Colonic mucosa (tissue), 4 donors: Measurements from ENCODE around the gene PRPF8. TPM values are rescaled to one million over a fixed set of nuclear protein-coding genes. Genes with fewer than 3 reads are reported as not detected.

ENCODE experiments used
- DNase-seq: peaks from one replicate; pipeline ENCODE4 v3.0.0-alpha.2; 2020
- H3K27ac ChIP-seq: fragments of 200-600 bp; one replicate; pipeline ENCODE4 v1.8.0; 2021
- H3K27me3 ChIP-seq: fragments of 200-600 bp; one replicate; pipeline ENCODE4 v1.8.0; 2021
- H3K36me3 ChIP-seq: fragments of 200-600 bp; one replicate; pipeline ENCODE4 v1.8.0; 2021
- H3K4me1 ChIP-seq: fragments of 200-600 bp; one replicate; pipeline ENCODE4 v1.8.0; 2021; ENCODE audit warnings: mild to moderate bottlenecking
- H3K4me3 ChIP-seq: fragments of 200-600 bp; one replicate; pipeline ENCODE4 v1.8.0; 2021
- H3K9ac ChIP-seq, 2 donors: one replicate each; pipeline ENCODE4 v1.7.0; 2013; ENCODE audit warnings: control low read depth in 2 of 2, low read depth in 2 of 2, low read length in 2 of 2
- H3K9me3 ChIP-seq: fragments of 200-600 bp; one replicate; pipeline ENCODE4 v1.8.0; 2021
- intact Hi-C: fragments of 100-400 bp; cut with DNase I; formaldehyde crosslinking; loops from one replicate; pipeline ENCODE4 v1.14.1; 2022
- total RNA-seq, 2 donors: library from RNA; stranded (reverse); fragmentation: NEBNext Ultra II Directional in 1 of 2; extraction: Animal tissue kit (Norgen Biotek cat#: 25700) in 1 of 2; gene quantifications; one replicate each; pipeline ENCODE4 v1.2.1, GENCODE V29; 2021
- TF ChIP-seq, protein P1 (sequence below): fragments of 200-600 bp; IDR thresholded peaks from one replicate; pipeline ENCODE4 v1.8.0; 2022; ENCODE audit warnings: antibody characterized with exemption, mild to moderate bottlenecking
- donor health status: healthy.
- donor health status: DM: no; HTN: no; CAD: no.
- donor health status: DM: no; HTN: no; CAD: no.

PRPF8 gene
- total RNA-seq, 2 donors from 2014 or later = 172 to 292 TPM

- Histone ChIP-seq H3K4me1 (peaks cover 7% of the 10 kb centered on the region), H3K36me3 (no peaks in the 10 kb centered on the region), H3K27me3 (no peaks in the 10 kb centered on the region), H3K9me3 (no peaks in the 10 kb centered on the region), H3K27ac (no peak overlapping the region), H3K4me3 (no peak overlapping the region), H3K9ac (no peak overlapping the region)
- intact Hi-C loops = no loop called here
- no peak for DNase-seq
- TF ChIP-seq, protein P1, sequence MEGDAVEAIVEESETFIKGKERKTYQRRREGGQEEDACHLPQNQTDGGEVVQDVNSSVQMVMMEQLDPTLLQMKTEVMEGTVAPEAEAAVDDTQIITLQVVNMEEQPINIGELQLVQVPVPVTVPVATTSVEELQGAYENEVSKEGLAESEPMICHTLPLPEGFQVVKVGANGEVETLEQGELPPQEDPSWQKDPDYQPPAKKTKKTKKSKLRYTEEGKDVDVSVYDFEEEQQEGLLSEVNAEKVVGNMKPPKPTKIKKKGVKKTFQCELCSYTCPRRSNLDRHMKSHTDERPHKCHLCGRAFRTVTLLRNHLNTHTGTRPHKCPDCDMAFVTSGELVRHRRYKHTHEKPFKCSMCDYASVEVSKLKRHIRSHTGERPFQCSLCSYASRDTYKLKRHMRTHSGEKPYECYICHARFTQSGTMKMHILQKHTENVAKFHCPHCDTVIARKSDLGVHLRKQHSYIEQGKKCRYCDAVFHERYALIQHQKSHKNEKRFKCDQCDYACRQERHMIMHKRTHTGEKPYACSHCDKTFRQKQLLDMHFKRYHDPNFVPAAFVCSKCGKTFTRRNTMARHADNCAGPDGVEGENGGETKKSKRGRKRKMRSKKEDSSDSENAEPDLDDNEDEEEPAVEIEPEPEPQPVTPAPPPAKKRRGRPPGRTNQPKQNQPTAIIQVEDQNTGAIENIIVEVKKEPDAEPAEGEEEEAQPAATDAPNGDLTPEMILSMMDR = no peak
These were observed 68.6 kb downstream of the PRPF8 start for GRCh38 chr17:1616101-1616500.

- H3K36me3 ChIP-seq = no peaks in the 10 kb centered on the region
These were observed 72.3 kb downstream of the PRPF8 start for GRCh38 chr17:1612400-1612799.

GRCh38 chr17:1611715-1612114 lies 73.0 kb downstream of the PRPF8 start:
- H3K4me1 ChIP-seq = no peaks in the 10 kb centered on the region
- H3K27ac ChIP-seq = no peak overlapping the region
- H3K36me3 ChIP-seq = no peaks in the 10 kb centered on the region
- no peak for DNase-seq
- intact Hi-C loops = no loop called here
- no peaks in the 10 kb centered on the region for H3K27me3 ChIP-seq
- H3K4me3 ChIP-seq = no peak overlapping the region
- H3K9ac ChIP-seq = no peak overlapping the region
- no peaks in the 10 kb centered on the region for H3K9me3 ChIP-seq
- TF ChIP-seq, protein P1 = no peak

More at GRCh38 chr17:1612400-1612799, 72.3 kb downstream of the PRPF8 start:
- no peak for DNase-seq
- H3K9ac ChIP-seq = no peak overlapping the region
- no peaks in the 10 kb centered on the region for H3K9me3 ChIP-seq
- intact Hi-C loops = no loop called here
- H3K4me3 ChIP-seq = no peak overlapping the region
- TF ChIP-seq, protein P1 = no peak
- H3K4me1 ChIP-seq = no peaks in the 10 kb centered on the region
- H3K27ac ChIP-seq = no peak overlapping the region
- no peaks in the 10 kb centered on the region for H3K27me3 ChIP-seq

DNA sequence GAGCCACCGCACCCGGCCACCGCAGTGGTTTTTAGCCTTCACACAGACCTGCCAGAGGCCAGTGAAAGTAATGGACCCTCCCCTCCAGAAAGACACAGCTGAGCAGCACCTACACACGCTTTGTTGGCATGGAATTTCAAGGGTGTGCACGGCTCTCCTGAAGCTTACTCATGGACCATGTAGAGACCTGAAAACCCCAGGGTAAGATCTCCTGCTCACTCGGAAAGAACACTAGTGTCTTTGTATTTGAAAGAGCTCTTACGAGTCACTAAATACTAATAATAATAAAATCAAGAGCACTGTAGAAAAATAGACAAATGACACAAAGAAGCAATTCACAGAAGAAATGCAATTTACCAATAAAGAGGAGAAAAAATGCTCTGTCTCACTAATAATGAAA lies 76.0 kb downstream of the PRPF8 start:
- Histone ChIP-seq H3K9me3 (no peaks in the 10 kb centered on the region), H3K27me3 (no peaks in the 10 kb centered on the region), H3K4me3 (no peak overlapping the region), H3K36me3 (no peaks in the 10 kb centered on the region), H3K27ac (no peak overlapping the region), H3K4me1 (no peaks in the 10 kb centered on the region), H3K9ac (no peak overlapping the region)
- TF ChIP-seq, protein P1 = no peak
- intact Hi-C loops = no loop called here
- DNase-seq = no peak

- Histone ChIP-seq H3K9me3 (no peaks in the 10 kb centered on the region), H3K36me3 (no peaks in the 10 kb centered on the region), H3K27me3 (no peaks in the 10 kb centered on the region), H3K4me1 (no peaks in the 10 kb centered on the region), H3K4me3 (no peak overlapping the region), H3K9ac (no peak overlapping the region), H3K27ac (no peak overlapping the region)
- intact Hi-C loops = no loop called here
- TF ChIP-seq, protein P1 = no peak
- no peak for DNase-seq
These were observed 76.7 kb downstream of the PRPF8 start for GRCh38 chr17:1607971-1608320.
